ENCODE data around the gene NUP93.

DNA sequence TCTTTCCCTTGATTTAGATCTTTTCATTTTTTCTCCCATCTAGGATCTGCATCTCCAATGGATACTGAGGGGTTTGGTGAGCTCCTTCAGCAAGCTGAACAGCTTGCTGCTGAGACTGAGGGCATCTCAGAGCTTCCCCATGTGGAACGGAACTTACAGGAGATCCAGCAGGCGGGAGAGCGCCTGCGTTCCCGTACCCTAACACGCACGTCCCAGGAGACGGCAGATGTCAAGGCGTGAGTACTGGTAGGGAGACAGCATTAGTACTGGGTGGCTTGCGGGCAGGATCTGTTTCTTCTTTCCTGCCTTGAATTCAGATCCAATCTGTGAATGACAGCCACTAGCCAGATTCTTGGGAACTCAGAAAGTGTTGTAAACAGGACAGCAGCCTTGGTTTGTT lies 18.3 kb downstream of the NUP93 start:
- TF ChIP-seq, protein P1, sequence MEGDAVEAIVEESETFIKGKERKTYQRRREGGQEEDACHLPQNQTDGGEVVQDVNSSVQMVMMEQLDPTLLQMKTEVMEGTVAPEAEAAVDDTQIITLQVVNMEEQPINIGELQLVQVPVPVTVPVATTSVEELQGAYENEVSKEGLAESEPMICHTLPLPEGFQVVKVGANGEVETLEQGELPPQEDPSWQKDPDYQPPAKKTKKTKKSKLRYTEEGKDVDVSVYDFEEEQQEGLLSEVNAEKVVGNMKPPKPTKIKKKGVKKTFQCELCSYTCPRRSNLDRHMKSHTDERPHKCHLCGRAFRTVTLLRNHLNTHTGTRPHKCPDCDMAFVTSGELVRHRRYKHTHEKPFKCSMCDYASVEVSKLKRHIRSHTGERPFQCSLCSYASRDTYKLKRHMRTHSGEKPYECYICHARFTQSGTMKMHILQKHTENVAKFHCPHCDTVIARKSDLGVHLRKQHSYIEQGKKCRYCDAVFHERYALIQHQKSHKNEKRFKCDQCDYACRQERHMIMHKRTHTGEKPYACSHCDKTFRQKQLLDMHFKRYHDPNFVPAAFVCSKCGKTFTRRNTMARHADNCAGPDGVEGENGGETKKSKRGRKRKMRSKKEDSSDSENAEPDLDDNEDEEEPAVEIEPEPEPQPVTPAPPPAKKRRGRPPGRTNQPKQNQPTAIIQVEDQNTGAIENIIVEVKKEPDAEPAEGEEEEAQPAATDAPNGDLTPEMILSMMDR (IDR thresholded peaks at IDR 0.05), result no peak
- no peak for TF ChIP-seq POLR2A (IDR thresholded peaks at IDR 0.05)
- TF ChIP-seq EP300 (IDR thresholded peaks at IDR 0.05), result no peak
